ENCODE data around the gene BDNF. TPM values are rescaled to one million over a fixed set of nuclear protein-coding genes. Genes with fewer than 3 reads are reported as not detected.

Gene BDNF
- total and polyA plus RNA-seq, 2 donors (not counting 1 experiment from before 2014, with no cell fraction given): 11.2 to 16.7 TPM

GRCh38 chr11:27692781-27693180 is 7.5 kb downstream of the BDNF start:
- DNase-seq (ENCODE audit: low read depth in 2 of 2): no peak
- H3K27ac ChIP-seq (ENCODE audit: insufficient read depth, low read length): no peak overlapping the region
- H3K9ac ChIP-seq (ENCODE audit: insufficient read depth, low read length): no peak overlapping the region
- TF ChIP-seq EZH2 (IDR thresholded peaks at IDR 0.05; ENCODE audit: low read length, missing control alignments): no peak
- TF ChIP-seq CTCF (conservative IDR thresholded peaks at IDR 0.05 in 1 of 2, IDR thresholded peaks at IDR 0.05 in 1 of 2; ENCODE audit: low read depth in 1 of 2, low read length in 2 of 2): no peak
- no peaks in the 10 kb centered on the region for H3K27me3 ChIP-seq (ENCODE audit: control insufficient read depth, insufficient read depth, low read length)
- H3K4me3 ChIP-seq (replicated peaks in 1 of 4; ENCODE audit: control extremely low read depth in 1 of 4, insufficient read depth in 1 of 4, low read depth in 3 of 4, low read length in 4 of 4): no peak overlapping the region
- no peak overlapping the region for H3K4me2 ChIP-seq (ENCODE audit: extremely low read depth, insufficient read depth, low read length)
- no peaks in the 10 kb centered on the region for H3K9me3 ChIP-seq (ENCODE audit: control insufficient read depth, insufficient read depth, low read depth, low read length)
- H4K20me1 ChIP-seq (ENCODE audit: control insufficient read depth, extremely low read depth, insufficient read depth, low read length): no peaks in the 10 kb centered on the region
- no peaks in the 10 kb centered on the region for H3K36me3 ChIP-seq (ENCODE audit: control insufficient read depth, insufficient read depth, low read length)
- no peaks in the 10 kb centered on the region for H3K4me1 ChIP-seq (ENCODE audit: control insufficient read depth, extremely low read depth, insufficient read depth, low read length)
- H2AFZ ChIP-seq (ENCODE audit: low read length): no peak overlapping the region
- peaks cover 36% of the 10 kb centered on the region for H3K79me2 ChIP-seq (ENCODE audit: control insufficient read depth, insufficient read depth, low read length)

GRCh38 chr11:27688076-27688475 is 12.2 kb downstream of the BDNF start:
- no peak for TF ChIP-seq CTCF (conservative IDR thresholded peaks at IDR 0.05 in 1 of 2, IDR thresholded peaks at IDR 0.05 in 1 of 2; ENCODE audit: low read depth in 1 of 2, low read length in 2 of 2)
- no peak for TF ChIP-seq EZH2 (IDR thresholded peaks at IDR 0.05; ENCODE audit: low read length, missing control alignments)
- DNase-seq (ENCODE audit: low read depth in 2 of 2): no peak
- no peaks in the 10 kb centered on the region for H3K27me3 ChIP-seq (ENCODE audit: control insufficient read depth, insufficient read depth, low read length)
- H3K27ac ChIP-seq (ENCODE audit: insufficient read depth, low read length): no peak overlapping the region
- H3K4me2 ChIP-seq (ENCODE audit: extremely low read depth, insufficient read depth, low read length): no peak overlapping the region
- no peaks in the 10 kb centered on the region for H4K20me1 ChIP-seq (ENCODE audit: control insufficient read depth, extremely low read depth, insufficient read depth, low read length)
- no peak overlapping the region for H2AFZ ChIP-seq (ENCODE audit: low read length)
- H3K4me3 ChIP-seq (replicated peaks in 1 of 4; ENCODE audit: control extremely low read depth in 1 of 4, insufficient read depth in 1 of 4, low read depth in 3 of 4, low read length in 4 of 4): no peak overlapping the region
- no peaks in the 10 kb centered on the region for H3K9me3 ChIP-seq (ENCODE audit: control insufficient read depth, insufficient read depth, low read depth, low read length)
- H3K36me3 ChIP-seq (ENCODE audit: control insufficient read depth, insufficient read depth, low read length): no peaks in the 10 kb centered on the region
- peaks cover 13% of the 10 kb centered on the region for H3K79me2 ChIP-seq (ENCODE audit: control insufficient read depth, insufficient read depth, low read length)
- H3K9ac ChIP-seq (ENCODE audit: insufficient read depth, low read length): no peak overlapping the region
- no peaks in the 10 kb centered on the region for H3K4me1 ChIP-seq (ENCODE audit: control insufficient read depth, extremely low read depth, insufficient read depth, low read length)

- H3K36me3 ChIP-seq (ENCODE audit: control insufficient read depth, insufficient read depth, low read length): no peaks in the 10 kb centered on the region
- DNase-seq (ENCODE audit: low read depth in 2 of 2): no peak
- H3K27me3 ChIP-seq (ENCODE audit: control insufficient read depth, insufficient read depth, low read length): no peaks in the 10 kb centered on the region
- no peak overlapping the region for H3K27ac ChIP-seq (ENCODE audit: insufficient read depth, low read length)
- H4K20me1 ChIP-seq (ENCODE audit: control insufficient read depth, extremely low read depth, insufficient read depth, low read length): no peaks in the 10 kb centered on the region
- no peak overlapping the region for H2AFZ ChIP-seq (ENCODE audit: low read length)
- no peak overlapping the region for H3K9ac ChIP-seq (ENCODE audit: insufficient read depth, low read length)
- no peaks in the 10 kb centered on the region for H3K9me3 ChIP-seq (ENCODE audit: control insufficient read depth, insufficient read depth, low read depth, low read length)
- peaks cover 5% of the 10 kb centered on the region for H3K79me2 ChIP-seq (ENCODE audit: control insufficient read depth, insufficient read depth, low read length)
- H3K4me2 ChIP-seq (ENCODE audit: extremely low read depth, insufficient read depth, low read length): no peak overlapping the region
- H3K4me1 ChIP-seq (ENCODE audit: control insufficient read depth, extremely low read depth, insufficient read depth, low read length): no peaks in the 10 kb centered on the region
- no peak for TF ChIP-seq CTCF (conservative IDR thresholded peaks at IDR 0.05 in 1 of 2, IDR thresholded peaks at IDR 0.05 in 1 of 2; ENCODE audit: low read depth in 1 of 2, low read length in 2 of 2)
- TF ChIP-seq EZH2 (IDR thresholded peaks at IDR 0.05; ENCODE audit: low read length, missing control alignments): no peak
- no peak overlapping the region for H3K4me3 ChIP-seq (replicated peaks in 1 of 4; ENCODE audit: control extremely low read depth in 1 of 4, insufficient read depth in 1 of 4, low read depth in 3 of 4, low read length in 4 of 4)
Observed at GRCh38 chr11:27681664-27682063, 18.6 kb downstream of the BDNF start.
